GM18873 (cell line): Measurements from ENCODE around the gene PSENEN.
"Not testable (repeated sequence)": the region's sequence is repeated elsewhere in the genome, so short reads cannot be mapped to it uniquely, and the experiment has no call there.

Experiments used
- ATAC-seq: cut with Tn5 transposase; IDR thresholded peaks from one replicate; pipeline ENCODE4 v1.9.1; 2021; ENCODE audit warnings: mild to moderate bottlenecking, moderate library complexity, moderate number of reproducible peaks; ENCODE audit not compliant: unreplicated experiment, low FRiP score

PSENEN gene

GRCh38 chr19:35717665-35718344, 27.6 kb upstream of the PSENEN start, which contains the start of gene KMT2B:
TSS of gene KMT2B (plus strand) at chr19:35718003. CDS start at chr19:35718019, 16 bp downstream.
- no peak for ATAC-seq

- no peak for ATAC-seq
These were observed 27.0 kb upstream of the PSENEN start for GRCh38 chr19:35718345-35719041.

GRCh38 chr19:35719402-35720162, 25.9 kb upstream of the PSENEN start:
- ATAC-seq: no peak

- ATAC-seq: no peak
These were observed 25.3 kb upstream of the PSENEN start for GRCh38 chr19:35720163-35720524.

GRCh38 chr19:35720648-35721047, 24.8 kb upstream of the PSENEN start:
- ATAC-seq: no peak

- ATAC-seq: no peak
These were observed 24.1 kb upstream of the PSENEN start for GRCh38 chr19:35721374-35721773.

- no peak for ATAC-seq
These were observed 23.0 kb upstream of the PSENEN start for GRCh38 chr19:35722461-35722860.

- no peak for ATAC-seq
These were observed 22.6 kb upstream of the PSENEN start for GRCh38 chr19:35722897-35723296.

- no peak for ATAC-seq
These were observed 21.8 kb upstream of the PSENEN start for GRCh38 chr19:35723671-35724070.

- ATAC-seq: not testable (repeated sequence)
These were observed 21.3 kb upstream of the PSENEN start for GRCh38 chr19:35724132-35724531.

GRCh38 chr19:35724560-35724959, 20.9 kb upstream of the PSENEN start:
- no peak for ATAC-seq

GRCh38 chr19:35725216-35725861, 20.1 kb upstream of the PSENEN start:
- no peak for ATAC-seq

- ATAC-seq: no peak
These were observed 18.1 kb upstream of the PSENEN start for GRCh38 chr19:35727053-35727955.

- ATAC-seq: no peak
These were observed 17.3 kb upstream of the PSENEN start for GRCh38 chr19:35727956-35728706.

GRCh38 chr19:35729021-35729420, 16.4 kb upstream of the PSENEN start:
- ATAC-seq: no peak

GRCh38 chr19:35729763-35730162, 15.7 kb upstream of the PSENEN start:
- ATAC-seq: no peak

- ATAC-seq: no peak
These were observed 15.1 kb upstream of the PSENEN start for GRCh38 chr19:35730326-35730725.

GRCh38 chr19:35731353-35731752, 14.1 kb upstream of the PSENEN start:
- ATAC-seq: no peak

GRCh38 chr19:35731779-35732405, 13.6 kb upstream of the PSENEN start:
- ATAC-seq: no peak
